Endothelial cell of umbilical vein (primary cell): ENCODE measurements around the gene OR5AN1. TPM values are rescaled to one million over a fixed set of nuclear protein-coding genes. Genes with fewer than 3 reads are reported as not detected.

ENCODE experiments used
- BruUV-seq: library from RNA; stranded (reverse); fragments of 400-500 nt; replicated peaks from 2 replicates; lab custom pipeline; 2021; lab: Mats Ljungman, UMichigan
- CTCF ChIA-PET: fragments of 300-600, 350-600 bp; sonication (Branson Sonifier 250); formaldehyde crosslinking; loops from one replicate; lab custom pipeline; 2021; ENCODE audit warnings: antibody characterized with exemption, inconsistent platforms; lab: Charles Lee
- POLR2A ChIA-PET: fragments of 300-600, 350-600 bp; sonication (Branson Sonifier 250); formaldehyde crosslinking; loops from one replicate; lab custom pipeline; 2021; ENCODE audit warnings: antibody characterized with exemption, inconsistent platforms; lab: Charles Lee
- DNase-seq: peaks from one replicate; pipeline ENCODE4 v3.0.0-alpha.2; 2011; ENCODE audit warnings: low read depth, low spot score
- FAIRE-seq: peaks from 2 replicates; lab custom pipeline; 2011; peaks lifted over from hg19 to GRCh38; lab: Jason Lieb, UNC
- H2AFZ ChIP-seq: 2 replicates; pipeline ENCODE4 v1.6.0; 2012; ENCODE audit warnings: low read depth, low read length, control low read depth, inconsistent platforms
- H3K27ac ChIP-seq: 2 replicates; pipeline ENCODE4 v1.5.1; 2011; ENCODE audit warnings: low read depth, mild to moderate bottlenecking, control low read depth, low read length, moderate library complexity; ENCODE audit not compliant: insufficient read depth
- H3K27me3 ChIP-seq, 2 experiments: 2 replicates each; pipeline versions ENCODE4 v1.6.0 to v1.6.1; 2011; ENCODE audit warnings: low read length in 2 of 2, mixed read lengths in 1 of 2; ENCODE audit not compliant: control insufficient read depth in 2 of 2, insufficient read depth in 2 of 2
- H3K36me3 ChIP-seq, 2 experiments: 2 replicates in 1 of 2; 3 replicates in 1 of 2; pipeline ENCODE4 v1.5.1; 2011; ENCODE audit warnings: low read length in 2 of 2, mild to moderate bottlenecking in 1 of 2, moderate library complexity in 1 of 2; ENCODE audit not compliant: control insufficient read depth in 2 of 2, insufficient read depth in 2 of 2; ENCODE audit errors: extremely low read depth in 1 of 2
- H3K4me1 ChIP-seq: 3 replicates; pipeline ENCODE4 v1.5.1; 2011; ENCODE audit warnings: mild to moderate bottlenecking, low read length; ENCODE audit not compliant: control insufficient read depth, insufficient read depth; ENCODE audit errors: extremely low read depth
- H3K4me2 ChIP-seq: 2 replicates; pipeline ENCODE4 v1.6.1; 2011; ENCODE audit warnings: low read length, control low read depth, mixed read lengths; ENCODE audit not compliant: insufficient read depth
- H3K4me3 ChIP-seq, 3 experiments: fragments of 200-600 bp in 1 of 3; sonication (generic), shearing (Covaris generic) in 1 of 3; replicated peaks in 1 of 3; 2 replicates each; pipeline ENCODE4 v1.5.1; 2011 to 2016; ENCODE audit warnings: control low read depth in 3 of 3, low read length in 3 of 3, mild to moderate bottlenecking in 2 of 3, inconsistent platforms in 1 of 3, low read depth in 1 of 3, moderate library complexity in 1 of 3; ENCODE audit not compliant: insufficient read depth in 1 of 3
- H3K79me2 ChIP-seq: 2 replicates; pipeline ENCODE4 v1.6.0; 2012; ENCODE audit warnings: low read length, inconsistent platforms; ENCODE audit not compliant: control insufficient read depth, insufficient read depth
- H3K9ac ChIP-seq: replicated peaks from 2 replicates; pipeline ENCODE3; 2011; ENCODE audit warnings: low read length, control low read depth; ENCODE audit not compliant: insufficient read depth; ENCODE audit errors: extremely low read depth
- H3K9me1 ChIP-seq: replicated peaks from 3 replicates; pipeline ENCODE4 v1.6.0; 2011; ENCODE audit warnings: mild to moderate bottlenecking, low read length; ENCODE audit not compliant: control insufficient read depth, insufficient read depth; ENCODE audit errors: extremely low read depth
- H3K9me3 ChIP-seq: replicated peaks from 2 replicates; pipeline ENCODE4 v1.5.1; 2012; ENCODE audit warnings: low read length, inconsistent platforms; ENCODE audit not compliant: control insufficient read depth, insufficient read depth
- H4K20me1 ChIP-seq: replicated peaks from 2 replicates; pipeline ENCODE3; 2011; ENCODE audit warnings: mild to moderate bottlenecking, low read length; ENCODE audit not compliant: control insufficient read depth, insufficient read depth; ENCODE audit errors: extremely low read depth
- CTCF ChIP-seq, 2 donors: IDR thresholded peaks; 1 replicate in 1 of 2; 2 replicates in 1 of 2; pipeline ENCODE4 v1.5.1; 2011; ENCODE audit warnings: low read length in 2 of 2, mild to moderate bottlenecking in 2 of 2, moderate library complexity in 2 of 2, control low read depth in 1 of 2, inconsistent platforms in 1 of 2, low read depth in 1 of 2; ENCODE audit not compliant: insufficient read depth in 1 of 2; ENCODE audit errors: extremely low read depth in 1 of 2
- EZH2 ChIP-seq: IDR thresholded peaks from 2 replicates; pipeline ENCODE4 v1.6.1; 2012; ENCODE audit warnings: borderline replicate concordance, low read depth, mild to moderate bottlenecking, moderate library complexity, low read length, inconsistent platforms; ENCODE audit not compliant: severe bottlenecking
- FOS ChIP-seq: IDR thresholded peaks from 2 replicates; pipeline ENCODE4 v1.6.1; 2011; ENCODE audit warnings: mild to moderate bottlenecking, low read length, moderate library complexity, borderline replicate concordance; ENCODE audit not compliant: insufficient read depth
- GATA2 ChIP-seq: IDR thresholded peaks from 2 replicates; pipeline ENCODE4 v1.7.0; 2011; ENCODE audit warnings: low read depth, mild to moderate bottlenecking, moderate library complexity, mixed read lengths, low read length; ENCODE audit not compliant: insufficient read length, insufficient read depth
- JUN ChIP-seq: IDR thresholded peaks from 2 replicates; pipeline ENCODE4 v1.6.1; 2011; ENCODE audit warnings: borderline replicate concordance, low read depth; ENCODE audit not compliant: insufficient read length, insufficient read depth
- MAX ChIP-seq: IDR thresholded peaks from 2 replicates; pipeline ENCODE4 v1.6.1; 2011; ENCODE audit not compliant: insufficient read depth, insufficient read length
- MYC ChIP-seq: IDR thresholded peaks from one replicate; pipeline ENCODE4 v1.6.1; 2011; ENCODE audit warnings: mild to moderate bottlenecking, low read depth, low read length
- POLR2A ChIP-seq: IDR thresholded peaks from 2 replicates; pipeline ENCODE4 v1.6.1; 2012; ENCODE audit warnings: low read depth, mild to moderate bottlenecking, control low read depth, low read length
- POLR2AphosphoS5 ChIP-seq: IDR thresholded peaks from 2 replicates; pipeline ENCODE4 v1.6.1; 2012; ENCODE audit warnings: low read depth, mild to moderate bottlenecking, control low read depth, low read length, moderate library complexity; ENCODE audit not compliant: insufficient read depth
- dilution Hi-C: fragments of 300-500 bp; cut with MboI; formaldehyde crosslinking; loops from one replicate; pipeline ENCODE4 v1.15.0; 2019; ENCODE audit warnings: low sequenced_read_pairs; ENCODE audit not compliant: extremely low pct_ligation_motif_present
- intact Hi-C: fragments of 100-400 bp; cut with micrococcal nuclease; formaldehyde crosslinking; loops from one replicate; pipeline ENCODE4 v1.10.0; 2022
- polyA plus RNA-seq, 4 experiments: library from polyadenylated mRNA; depleted of rRNA in 3 of 4; stranded (reverse) in 3 of 4; unstranded in 1 of 4; fragments of >200 nt; gene quantifications; 2 replicates each; pipeline versions ENCODE4 v1.2.1 to v1.2.3, GENCODE V29; 2011 to 2012; ENCODE audit warnings: missing spikeins in 1 of 4
- total RNA-seq: library from RNA; stranded (reverse); gene quantifications from 2 replicates; pipeline ENCODE4 v1.2.3, GENCODE V29; 2021

Gene OR5AN1
- total and polyA plus RNA-seq, 2 donors (not counting 3 experiments of a cell fraction or from before 2014, with no cell fraction given), result not detected

GRCh38 chr11:59380263-59381059 is 21.8 kb downstream of the OR5AN1 start:
- H3K9me1 ChIP-seq, result no peaks in the 10 kb centered on the region
- intact Hi-C loops (no loop called here), dilution Hi-C loops (no loop called here)
- H3K27me3 ChIP-seq, result no peaks in the 10 kb centered on the region
- no peaks in the 10 kb centered on the region for H3K36me3 ChIP-seq
- TF ChIP-seq FOS, result no peak
- TF ChIP-seq EZH2, result no peak
- TF ChIP-seq JUN, result no peak
- no peak for TF ChIP-seq POLR2A
- no peak for TF ChIP-seq POLR2AphosphoS5
- ChIA-PET POLR2A (no interaction called here), CTCF (interaction anchor here (1.3 kb wide), 1 partner anchor 13 kb away, joined by 3 read pairs; no protein-coding TSS in a partner anchor)
- H4K20me1 ChIP-seq, result no peaks in the 10 kb centered on the region
- no peak overlapping the region for H3K27ac ChIP-seq
- H3K4me2 ChIP-seq, result no peak overlapping the region
- BruUV-seq, result no TSS peak
- no peaks in the 10 kb centered on the region for H3K9me3 ChIP-seq
- no peak overlapping the region for H3K4me3 ChIP-seq
- DNase-seq, result no peak
- no peak for FAIRE-seq
- H3K9ac ChIP-seq, result no peak overlapping the region
- H2AFZ ChIP-seq, result no peak overlapping the region
- no peaks in the 10 kb centered on the region for H3K4me1 ChIP-seq
- no peaks in the 10 kb centered on the region for H3K79me2 ChIP-seq

- Histone ChIP-seq H3K4me1 (no peaks in the 10 kb centered on the region), H3K9me3 (no peaks in the 10 kb centered on the region), H3K9me1 (no peaks in the 10 kb centered on the region), H3K4me2 (no peak overlapping the region), H3K27ac (no peak overlapping the region), H3K9ac (no peak overlapping the region), H3K4me3 (no peak overlapping the region), H3K36me3 (no peaks in the 10 kb centered on the region), H2AFZ (no peak overlapping the region), H4K20me1 (no peaks in the 10 kb centered on the region), H3K79me2 (no peaks in the 10 kb centered on the region), H3K27me3 (no peaks in the 10 kb centered on the region)
- dilution Hi-C loops (no loop called here), intact Hi-C loops (no loop called here)
- DNase-seq (no peak), FAIRE-seq (no peak)
- no TSS peak for BruUV-seq
- ChIA-PET CTCF (interaction anchor here (1.0 kb wide), 1 partner anchor 13 kb away, joined by 3 read pairs; no protein-coding TSS in a partner anchor), POLR2A (no interaction called here)
- TF ChIP-seq EZH2, result no peak
- TF ChIP-seq MYC, result no peak
- no peak for TF ChIP-seq MAX
- TF ChIP-seq GATA2, result no peak
- TF ChIP-seq POLR2AphosphoS5, result no peak
- TF ChIP-seq JUN, result no peak
- no peak for TF ChIP-seq POLR2A
- TF ChIP-seq FOS, result no peak
- no peak for TF ChIP-seq CTCF (IDR thresholded peaks at IDR 0.05; ENCODE audit: extremely low read depth in 1 of 2, insufficient read depth in 1 of 2, low read depth in 1 of 2, low read length in 2 of 2)
These were observed 35.5 kb downstream of the OR5AN1 start for GRCh38 chr11:59394186-59394585.
